Brain pericyte (primary cell): ENCODE results near the gene SLC17A1.

ENCODE experiments used
- DNase-seq: peaks from one replicate; pipeline ENCODE4 v3.0.0-alpha.2; 2012; ENCODE audit warnings: low read depth, low spot score

Gene SLC17A1

DNA sequence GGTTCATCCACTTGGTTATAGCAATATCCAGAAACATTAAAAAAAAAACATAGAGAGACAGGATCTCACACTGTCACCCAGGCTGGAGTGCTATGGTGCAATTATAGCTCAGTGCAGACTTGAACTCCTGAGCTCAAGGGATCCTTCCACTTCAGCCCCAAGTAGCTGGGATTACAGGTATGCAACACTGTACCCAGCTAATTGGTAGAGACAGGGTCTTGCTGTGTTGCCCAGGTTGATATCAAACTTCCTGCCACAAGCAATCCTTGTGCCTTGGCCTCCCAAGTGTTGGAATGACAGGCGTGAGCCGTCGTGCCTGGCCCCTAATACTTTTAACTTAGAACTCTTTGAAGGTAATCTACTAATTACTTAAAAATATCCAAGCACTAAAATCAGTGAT lies 818 bp upstream of the SLC17A1 start:
- DNase-seq, result no peak

DNA sequence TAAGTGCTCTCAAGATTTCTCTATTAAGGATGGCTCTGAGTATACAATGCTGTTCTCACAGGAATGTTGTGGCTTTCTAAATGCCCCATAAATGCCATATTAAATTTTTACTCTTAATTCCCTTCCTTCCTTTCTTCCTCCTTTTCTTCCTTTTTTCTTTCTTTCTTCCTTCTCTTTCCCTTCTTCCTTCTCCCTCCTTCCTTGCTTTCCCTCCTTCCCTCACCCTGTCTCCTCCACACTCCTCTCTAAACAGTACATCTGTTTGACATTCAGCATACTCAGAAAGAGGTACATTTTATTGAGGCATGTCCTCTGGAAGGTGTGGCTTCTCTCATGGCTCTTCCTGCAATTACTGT lies 433 bp upstream of the SLC17A1 start:
- DNase-seq, result no peak

DNA sequence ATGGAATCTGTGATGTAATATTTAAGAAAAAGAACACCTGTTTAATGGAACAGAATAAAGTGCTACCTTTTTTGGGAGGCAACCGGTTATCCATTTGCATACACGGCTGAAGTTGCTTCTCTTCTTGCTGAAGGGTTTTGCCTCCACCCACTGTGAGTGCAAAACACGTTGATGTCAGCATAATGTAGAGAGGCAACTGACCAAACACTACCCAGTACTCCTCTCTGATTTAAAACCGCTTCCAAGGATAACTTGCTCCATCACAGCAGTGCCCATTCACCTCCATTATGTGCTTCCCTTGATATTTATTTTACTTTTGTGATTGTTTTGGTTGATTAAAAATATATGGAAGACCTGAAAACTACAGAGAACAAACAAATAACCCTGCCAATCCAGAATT lies 1.4 kb downstream of the SLC17A1 start:
- no peak for DNase-seq

DNA sequence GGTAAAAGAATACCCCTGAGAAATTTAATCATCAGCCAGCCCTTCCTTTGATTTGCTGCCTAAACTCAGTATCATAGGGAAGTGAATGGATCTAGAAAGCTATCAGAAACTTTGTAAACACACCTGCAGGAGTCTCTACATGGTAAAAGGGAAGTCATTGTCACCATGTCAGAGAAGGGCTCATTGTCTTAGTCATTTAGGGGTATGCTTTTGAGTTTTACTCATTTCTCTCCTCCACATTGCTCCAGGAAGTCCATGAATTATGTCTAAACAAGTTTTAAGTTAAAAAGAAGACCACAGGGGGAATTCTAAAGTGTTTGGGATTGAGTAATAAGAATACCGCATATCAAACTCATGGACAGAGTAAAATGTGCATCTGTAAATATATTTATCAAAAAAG lies 2.5 kb downstream of the SLC17A1 start:
- DNase-seq, result no peak

DNA sequence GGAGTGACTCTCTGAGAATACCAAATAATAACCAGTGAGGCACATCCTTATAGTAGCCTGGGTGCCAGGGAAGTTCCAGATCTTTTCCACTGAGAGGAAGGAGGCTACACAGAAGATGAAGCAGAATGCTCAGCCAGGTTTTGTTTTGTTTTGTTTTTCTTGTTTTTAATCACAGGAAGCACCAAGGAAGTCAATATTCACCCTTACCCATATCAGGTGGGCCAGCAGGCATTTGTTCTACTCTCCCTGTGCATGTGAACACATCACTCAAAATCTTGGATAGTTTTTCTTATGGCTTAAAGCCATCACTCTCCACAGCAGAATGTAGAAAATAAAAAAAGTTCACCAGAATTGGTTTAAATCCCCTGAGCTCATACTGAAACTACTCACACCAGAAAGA lies 10.5 kb downstream of the SLC17A1 start:
- no peak for DNase-seq

DNA sequence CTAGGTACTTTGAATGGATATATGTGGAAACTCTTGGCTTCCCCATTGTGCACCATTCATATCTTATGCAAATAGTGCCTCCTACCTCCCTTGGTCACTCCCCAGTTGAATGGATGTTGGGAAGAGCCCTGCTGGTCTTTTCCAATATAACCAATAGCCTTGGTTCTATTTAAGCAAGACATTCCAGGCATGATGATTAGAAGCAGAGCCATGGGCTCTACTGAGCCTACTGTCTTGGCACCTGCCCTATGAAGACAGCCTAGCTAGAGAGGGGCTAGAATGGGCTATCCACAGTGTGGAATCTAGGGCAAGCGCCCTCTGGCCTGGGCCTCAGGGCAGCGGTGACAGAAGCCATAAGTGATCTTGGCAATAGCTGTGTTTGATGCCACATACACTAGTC lies 15.6 kb downstream of the SLC17A1 start:
- no peak for DNase-seq

DNA sequence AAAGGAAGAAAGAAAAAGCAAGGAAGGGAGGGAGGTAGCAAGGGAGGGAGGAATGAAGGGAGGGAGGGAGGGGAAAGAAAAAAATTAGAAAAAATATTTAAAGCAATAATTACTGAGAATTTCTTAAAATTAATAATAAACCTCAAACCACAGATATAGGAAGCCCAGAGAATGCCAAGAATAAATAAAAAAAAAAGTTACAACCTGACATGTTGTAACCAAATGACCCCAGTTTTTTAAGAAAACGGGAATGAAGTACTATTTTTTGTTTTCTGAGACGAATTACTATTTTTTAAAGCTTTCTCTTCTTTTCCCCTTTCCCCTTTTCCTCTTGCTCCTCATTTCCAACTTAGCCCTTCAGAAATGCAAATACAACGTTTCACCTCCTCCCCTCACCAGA lies 16.7 kb downstream of the SLC17A1 start:
- DNase-seq, result no peak

DNA sequence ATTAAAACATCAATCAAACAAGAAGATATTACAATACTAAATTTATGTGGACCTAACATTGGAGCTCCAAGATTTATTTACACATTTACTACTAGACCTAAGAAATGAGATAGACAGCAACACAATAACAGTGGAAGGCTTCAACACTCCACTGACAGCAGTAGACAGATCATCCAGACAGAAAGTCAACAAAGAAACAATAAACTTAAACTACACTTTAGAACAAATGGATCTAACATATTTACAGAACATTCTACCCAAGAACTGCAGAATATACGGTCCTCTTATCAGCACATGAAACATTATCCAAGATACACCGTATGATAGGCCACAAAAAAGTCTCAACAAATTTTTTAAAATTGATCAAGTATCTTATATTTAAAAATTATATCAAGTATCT lies 27.0 kb downstream of the SLC17A1 start:
- no peak for DNase-seq

DNA sequence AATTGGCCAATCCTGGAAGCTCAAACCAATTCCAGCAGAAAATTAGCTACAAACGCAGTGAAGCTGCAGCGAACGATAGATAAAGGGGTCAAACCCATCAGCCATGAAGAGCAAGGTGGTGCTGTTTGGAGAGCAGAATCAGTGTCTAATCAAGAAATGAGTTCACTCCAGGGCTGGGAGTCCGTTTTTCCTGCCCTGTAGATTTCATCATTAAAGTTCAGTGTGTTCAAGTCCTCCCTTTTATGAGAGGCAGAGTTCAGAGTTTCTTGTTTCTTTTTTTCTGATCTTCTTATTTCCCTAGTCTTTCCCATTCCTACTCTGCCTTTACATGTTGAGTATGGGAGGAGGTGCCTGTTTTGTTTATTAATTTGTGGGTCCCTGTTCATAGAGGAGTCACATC lies 30.4 kb downstream of the SLC17A1 start:
- DNase-seq, result no peak

DNA sequence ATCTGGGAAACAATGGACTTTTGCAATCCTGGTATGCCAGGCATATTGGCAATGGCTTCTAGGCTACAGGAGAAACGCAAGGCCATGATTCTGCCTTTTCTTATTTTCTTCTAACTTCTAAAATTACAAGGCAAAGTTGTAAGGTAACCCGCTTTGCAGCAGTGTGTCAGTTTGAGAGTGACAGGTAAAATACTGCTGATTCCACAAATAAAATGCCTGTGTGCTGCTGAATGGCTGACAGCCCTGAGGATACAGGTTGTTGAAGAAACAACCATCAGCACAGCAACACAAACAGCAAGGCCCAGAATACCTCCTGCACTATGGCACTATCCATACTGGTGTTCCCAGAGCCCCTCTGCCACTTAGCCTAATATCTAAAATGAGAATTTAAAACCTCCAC lies 37.1 kb downstream of the SLC17A1 start:
- DNase-seq, result no peak

DNA sequence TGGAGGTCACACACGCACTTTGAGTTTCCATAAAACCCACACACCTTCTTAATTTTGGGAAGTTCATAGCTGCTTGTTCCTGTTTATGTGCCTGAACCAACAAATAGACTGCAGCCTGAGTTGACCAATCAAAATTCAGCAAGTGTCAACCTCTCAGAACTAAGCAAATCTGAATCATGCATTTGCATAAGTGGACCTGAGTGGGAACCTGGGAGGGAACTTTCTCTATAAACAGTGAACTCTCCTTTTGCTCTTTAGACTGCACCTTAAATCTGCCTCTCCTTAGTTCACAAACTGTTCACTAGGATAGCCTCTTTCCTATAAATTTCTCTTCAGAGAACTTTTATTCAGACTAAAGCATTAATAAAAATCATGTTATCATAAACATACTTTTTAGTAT lies 37.9 kb downstream of the SLC17A1 start:
- DNase-seq, result no peak

DNA sequence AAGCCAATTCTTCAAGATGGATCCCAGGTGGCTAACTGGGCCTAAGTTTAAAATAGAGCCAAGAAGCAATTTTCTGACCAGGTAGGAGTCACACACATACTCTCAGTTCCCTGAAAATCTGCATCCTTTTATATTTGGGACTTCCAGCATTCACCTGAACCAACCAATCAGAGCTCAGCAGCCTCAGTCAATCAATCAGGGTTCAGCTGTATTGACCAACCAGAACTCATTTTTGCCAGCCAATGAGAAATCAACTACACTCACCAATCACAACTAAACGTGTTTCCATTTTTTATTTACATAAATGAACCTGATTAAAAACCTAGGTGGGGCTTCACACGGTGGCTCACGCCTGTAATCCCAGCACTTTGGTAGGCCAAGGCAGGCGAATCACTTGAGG lies 39.8 kb downstream of the SLC17A1 start:
- DNase-seq, result no peak

DNA sequence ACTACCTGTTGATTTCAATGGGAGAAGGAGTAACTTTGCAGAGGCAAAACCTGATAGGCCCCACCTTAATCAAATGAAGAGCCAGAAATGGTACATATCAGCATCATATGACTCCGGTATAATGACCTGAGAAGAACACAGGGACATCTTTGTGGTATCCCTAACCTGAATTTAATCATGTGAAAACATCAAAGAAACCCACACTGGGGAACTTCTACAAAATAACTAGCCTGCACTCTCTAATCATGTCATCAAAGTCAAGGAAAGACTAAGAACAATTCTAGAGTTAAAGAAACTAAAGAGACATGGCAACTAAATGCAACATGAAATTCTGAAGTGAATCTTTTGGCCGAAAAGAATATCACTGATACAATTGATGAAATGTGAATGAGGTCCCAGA lies 42.4 kb downstream of the SLC17A1 start:
- DNase-seq, result no peak

DNA sequence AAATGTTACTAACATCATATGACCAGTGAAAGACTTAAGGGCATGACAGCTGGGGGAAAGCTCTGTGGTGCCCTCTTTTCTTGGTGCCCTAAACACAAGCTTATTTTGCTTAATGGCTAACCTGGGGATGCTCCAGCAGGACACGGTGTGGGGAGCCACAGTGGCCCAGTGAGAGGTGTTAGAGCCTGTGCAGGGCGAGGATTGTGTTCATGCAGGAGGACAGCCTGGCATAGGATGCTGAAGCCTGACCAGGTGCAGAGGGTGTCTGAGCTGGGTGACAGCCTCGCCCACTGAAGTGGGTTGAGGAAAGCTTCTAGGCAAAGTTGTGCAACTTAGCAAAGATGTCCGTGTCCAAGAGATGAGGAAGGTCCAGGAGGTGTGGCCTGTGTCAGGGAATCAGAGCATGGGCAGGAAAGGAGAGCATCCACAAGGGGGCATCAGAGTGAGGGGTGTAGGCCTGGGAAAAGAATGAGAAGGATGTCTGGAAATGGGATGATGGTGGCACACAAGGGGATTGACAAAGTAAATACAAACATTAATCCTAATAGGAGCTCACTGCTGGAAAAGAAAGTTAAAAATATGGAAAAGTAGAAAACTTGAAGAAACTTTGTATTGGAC lies 43.4 kb downstream of the SLC17A1 start:
- no peak for DNase-seq

DNA sequence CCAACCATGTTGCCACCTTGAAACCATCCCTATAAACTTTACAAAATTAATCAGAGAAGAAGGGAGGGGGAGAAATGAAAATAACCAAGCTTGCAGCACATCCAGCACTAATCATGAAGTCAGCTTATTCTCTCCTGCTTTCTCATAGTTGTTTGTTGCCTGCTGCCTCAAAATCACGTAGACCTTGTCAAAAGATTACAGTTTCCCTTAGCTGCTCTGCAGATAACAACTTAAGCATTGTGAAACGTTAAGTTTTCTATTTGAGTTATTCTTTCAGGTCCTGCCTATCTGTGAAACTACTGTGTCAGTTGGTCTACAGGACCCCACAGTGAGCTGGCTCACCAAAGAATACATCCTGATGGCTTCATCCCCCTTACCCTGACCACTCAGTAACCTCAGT lies 44.4 kb downstream of the SLC17A1 start:
- no peak for DNase-seq

DNA sequence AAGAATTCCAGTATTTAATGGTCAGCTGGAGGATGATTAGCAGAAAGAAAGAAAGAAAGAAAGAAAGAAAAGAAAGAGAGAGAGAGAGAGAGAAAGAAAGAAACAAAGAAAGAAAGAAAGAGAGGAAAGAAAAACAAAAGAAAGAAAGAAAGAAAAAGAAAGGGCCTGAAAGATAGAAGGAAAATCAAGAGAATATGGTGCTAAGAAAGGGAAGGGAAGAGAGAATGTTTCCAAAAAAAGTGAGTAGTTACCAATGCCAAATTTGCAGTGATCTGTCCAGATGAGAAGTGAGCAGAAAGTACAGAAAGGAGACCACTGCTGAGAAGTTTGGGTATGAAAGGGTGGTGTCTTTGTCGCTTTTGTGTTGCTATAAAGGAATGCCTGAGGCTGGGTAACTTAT lies 50.7 kb downstream of the SLC17A1 start:
- DNase-seq, result no peak

DNA sequence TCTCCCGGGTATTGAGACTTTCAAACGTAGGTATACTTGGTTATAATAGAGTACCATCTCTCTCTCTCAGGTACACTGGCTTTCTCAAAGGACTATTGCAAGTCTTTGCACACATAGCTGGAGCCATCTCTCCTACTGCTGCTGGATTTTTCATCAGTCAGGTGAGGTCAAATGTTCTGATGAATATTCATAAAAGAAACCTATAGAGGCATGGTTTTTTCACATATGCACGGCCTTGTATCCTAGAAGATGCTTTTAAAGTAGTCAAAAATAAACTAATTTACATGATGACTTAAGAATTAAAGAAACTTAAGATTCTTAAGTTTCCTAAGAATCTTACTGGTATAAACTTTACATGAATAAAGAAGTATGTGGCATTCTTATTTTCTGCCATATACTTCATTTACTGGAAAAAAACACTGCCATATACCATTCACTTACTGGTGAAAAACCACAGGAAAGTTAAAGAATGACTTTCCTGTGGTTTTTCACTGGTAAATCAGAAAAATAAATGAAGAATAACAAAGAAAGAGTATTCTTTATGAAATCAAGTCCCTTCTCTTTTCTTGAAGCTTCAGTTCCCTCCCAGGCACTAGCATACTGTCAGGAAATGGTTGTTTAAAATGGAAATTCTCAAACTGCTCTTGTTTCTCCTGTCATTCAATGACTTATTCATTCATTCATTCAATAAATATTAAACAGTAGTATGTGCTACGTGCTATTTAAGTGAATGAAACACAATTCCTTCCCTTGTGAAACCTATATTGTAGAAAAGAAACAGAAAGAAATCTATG lies 53.8 kb downstream of the SLC17A1 start:
- no peak for DNase-seq

DNA sequence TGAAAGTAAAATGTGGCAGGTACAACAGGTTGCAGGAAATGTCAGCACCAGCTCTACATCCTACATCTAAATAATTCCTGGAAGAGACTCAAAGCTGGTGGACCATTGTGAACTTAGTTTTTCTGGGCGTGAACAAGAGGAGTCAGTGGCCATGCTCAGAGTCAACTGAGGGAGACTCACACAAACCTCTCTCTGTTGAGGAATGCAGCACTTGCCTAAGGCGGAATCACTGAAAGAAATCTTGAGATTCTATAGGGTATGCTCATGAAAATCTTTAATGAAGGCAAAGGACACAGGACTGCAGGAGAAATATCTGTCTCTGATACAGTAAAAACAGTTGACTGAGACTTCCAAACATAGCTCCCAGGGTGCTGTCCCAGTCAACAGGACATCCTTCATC lies 54.8 kb downstream of the SLC17A1 start:
- DNase-seq, result no peak

DNA sequence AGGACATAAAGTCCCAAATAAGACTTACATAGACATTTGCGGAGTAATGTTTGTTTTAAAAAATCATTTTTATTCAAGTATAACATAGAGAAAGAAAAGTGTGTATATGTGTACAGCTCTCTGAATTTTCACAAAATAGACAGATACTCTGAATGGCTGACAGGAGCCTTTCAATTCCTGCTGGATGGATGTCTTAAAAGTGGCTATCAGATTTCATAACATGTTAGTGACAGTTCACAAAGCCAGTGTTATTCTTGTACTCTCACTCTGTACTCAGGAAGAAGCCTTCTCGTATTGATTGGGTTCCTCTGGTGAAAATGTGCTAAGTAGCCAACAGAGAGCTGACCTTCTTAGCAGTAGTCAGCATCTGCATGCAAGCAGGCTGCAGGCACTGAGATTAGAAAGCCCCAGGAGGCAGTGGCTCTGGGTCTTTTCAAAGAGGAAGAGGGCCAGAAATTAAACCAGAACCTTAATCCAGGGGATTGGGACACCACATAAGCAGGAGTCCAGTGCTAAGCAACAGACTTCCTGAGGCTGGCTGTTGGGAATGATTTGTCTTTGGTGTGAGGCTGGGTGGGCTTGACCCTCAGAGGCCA lies 57.6 kb downstream of the SLC17A1 start:
- no peak for DNase-seq

DNA sequence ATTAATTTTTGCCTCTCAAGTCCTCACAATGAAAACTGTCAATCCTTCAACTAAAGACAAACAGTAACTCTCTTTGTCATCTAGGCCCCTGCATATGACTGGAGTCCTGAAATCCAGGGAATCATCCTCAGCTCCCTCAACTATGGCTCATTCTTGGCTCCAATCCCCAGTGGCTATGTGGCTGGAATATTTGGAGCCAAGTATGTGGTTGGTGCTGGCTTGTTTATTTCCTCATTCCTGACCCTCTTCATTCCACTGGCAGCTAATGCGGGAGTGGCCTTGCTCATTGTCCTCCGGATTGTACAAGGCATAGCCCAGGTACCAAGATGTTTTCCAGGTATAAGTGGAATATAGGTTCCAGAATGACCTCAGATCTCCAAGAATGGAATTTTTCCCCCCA lies 61.9 kb downstream of the SLC17A1 start:
- no peak for DNase-seq

DNA sequence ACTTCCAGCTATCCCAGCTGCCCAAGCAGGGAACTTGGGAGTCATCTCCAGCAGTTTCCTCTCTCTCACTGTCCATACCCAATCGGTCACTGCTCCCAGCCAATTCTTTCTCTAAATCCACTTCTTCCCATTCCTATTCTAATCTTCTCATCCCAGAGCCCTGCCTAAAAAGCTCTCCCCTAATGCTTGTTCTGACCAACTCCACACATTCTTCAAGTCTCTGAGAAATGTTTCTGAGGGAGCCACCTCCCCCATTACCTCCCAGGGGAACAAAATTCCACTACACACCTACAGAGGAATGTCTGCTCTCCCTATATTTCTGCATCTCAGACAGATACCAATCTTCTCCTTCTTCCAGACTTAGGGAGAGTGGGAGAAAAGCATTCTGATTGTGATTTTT lies 63.3 kb downstream of the SLC17A1 start:
- no peak for DNase-seq

DNA sequence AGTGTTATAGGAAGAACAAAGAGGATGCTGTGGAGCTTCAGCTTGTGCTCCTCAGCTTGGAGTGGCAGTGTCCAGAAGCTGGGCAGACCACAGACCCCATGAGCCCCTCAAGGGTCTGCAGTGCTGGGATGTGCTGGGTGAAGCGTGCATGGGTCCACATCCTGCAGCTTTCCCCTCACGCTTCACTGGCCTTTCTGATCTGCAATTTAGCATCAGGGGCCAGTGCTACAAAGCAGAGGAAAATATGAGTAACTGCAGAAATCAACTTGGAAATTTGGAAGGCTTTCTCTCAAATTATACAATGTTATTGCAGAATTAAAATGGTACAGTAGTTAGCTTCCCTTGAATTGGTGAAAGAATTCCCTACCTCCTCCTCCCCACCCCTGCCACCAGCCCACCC lies 67.2 kb downstream of the SLC17A1 start:
- DNase-seq, result no peak

DNA sequence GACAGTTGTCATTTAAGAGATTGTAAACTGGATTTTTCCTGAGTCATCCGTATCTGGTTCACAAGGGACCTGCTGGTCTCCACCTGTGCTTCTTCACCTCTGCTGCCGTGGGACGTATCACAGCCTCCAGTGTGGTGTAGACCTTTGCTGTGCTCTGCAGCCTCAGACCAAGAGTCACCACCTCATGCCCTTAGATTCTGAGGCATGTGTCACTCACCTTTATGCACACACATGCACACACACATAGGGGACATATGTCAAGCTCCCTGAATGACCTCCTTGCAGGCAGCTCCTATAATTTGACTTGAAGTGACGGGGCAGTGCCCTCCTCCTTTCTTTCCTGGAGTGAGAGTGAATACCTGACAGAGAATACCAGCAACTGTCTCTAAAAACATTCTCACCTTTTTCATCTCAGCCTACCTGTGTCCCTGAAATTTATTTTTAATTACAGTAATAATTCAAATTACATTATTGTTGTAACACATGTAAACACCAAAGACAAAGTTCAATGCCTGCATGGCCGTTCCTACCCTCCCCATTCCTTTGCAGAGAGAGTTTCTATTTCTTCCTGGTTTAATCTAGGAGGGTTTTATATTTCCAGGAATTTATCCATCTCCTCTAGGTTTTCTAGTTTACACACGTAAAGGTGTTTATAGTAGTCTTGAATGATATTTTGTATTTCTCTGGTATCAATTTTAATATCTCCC lies 73.8 kb downstream of the SLC17A1 start:
- DNase-seq, result no peak
